ENCODE measurements around the gene EMILIN2. TPM values are rescaled to one million over a fixed set of nuclear protein-coding genes. Genes with fewer than 3 reads are reported as not detected.
"Not testable (repeated sequence)": the region's sequence is repeated elsewhere in the genome, so short reads cannot be mapped to it uniquely, and the experiment has no call there.

EMILIN2 gene
- total and polyA plus RNA-seq, 2 experiments from 2014 or later = 10.6 to 16.8 TPM

DNA sequence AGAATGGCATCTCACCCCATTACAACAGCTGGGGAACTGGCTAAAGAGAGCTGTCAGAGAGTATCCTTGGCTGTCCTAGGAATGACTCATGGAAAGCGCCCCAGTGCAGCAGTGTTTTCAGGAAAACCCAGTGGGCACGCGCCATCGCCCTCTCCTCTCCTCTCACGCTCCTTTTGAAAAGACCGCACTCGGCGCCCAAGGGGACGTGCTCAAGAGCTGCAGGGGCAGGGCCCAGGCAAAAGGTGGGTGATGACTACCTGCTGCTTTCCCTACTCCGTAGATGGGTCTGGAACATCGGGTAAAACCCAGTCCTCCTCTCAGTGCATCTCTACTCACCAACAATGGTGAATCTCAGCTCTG is 68.1 kb downstream of the EMILIN2 start:
- Histone ChIP-seq H3K9me3 (ENCODE audit: low read depth) (no peaks in the 10 kb centered on the region), H3K36me3 (replicated peaks; ENCODE audit: insufficient read depth, low read depth) (no peaks in the 10 kb centered on the region), H3K27me3 (no peaks in the 10 kb centered on the region), H3K27ac (no peak overlapping the region), H4K20me1 (ENCODE audit: insufficient read depth, poor library complexity, severe bottlenecking) (no peaks in the 10 kb centered on the region), H3K9me2 (replicated peaks; ENCODE audit: insufficient read depth) (no peaks in the 10 kb centered on the region), H3K4me3 (no peak overlapping the region), H3K79me2 (no peaks in the 10 kb centered on the region), H3K4me2 (no peak overlapping the region), H3K4me1 (ENCODE audit: insufficient read depth) (peaks cover 6% of the 10 kb centered on the region), H2AFZ (no peak overlapping the region)
- TF ChIP-seq, protein P1, sequence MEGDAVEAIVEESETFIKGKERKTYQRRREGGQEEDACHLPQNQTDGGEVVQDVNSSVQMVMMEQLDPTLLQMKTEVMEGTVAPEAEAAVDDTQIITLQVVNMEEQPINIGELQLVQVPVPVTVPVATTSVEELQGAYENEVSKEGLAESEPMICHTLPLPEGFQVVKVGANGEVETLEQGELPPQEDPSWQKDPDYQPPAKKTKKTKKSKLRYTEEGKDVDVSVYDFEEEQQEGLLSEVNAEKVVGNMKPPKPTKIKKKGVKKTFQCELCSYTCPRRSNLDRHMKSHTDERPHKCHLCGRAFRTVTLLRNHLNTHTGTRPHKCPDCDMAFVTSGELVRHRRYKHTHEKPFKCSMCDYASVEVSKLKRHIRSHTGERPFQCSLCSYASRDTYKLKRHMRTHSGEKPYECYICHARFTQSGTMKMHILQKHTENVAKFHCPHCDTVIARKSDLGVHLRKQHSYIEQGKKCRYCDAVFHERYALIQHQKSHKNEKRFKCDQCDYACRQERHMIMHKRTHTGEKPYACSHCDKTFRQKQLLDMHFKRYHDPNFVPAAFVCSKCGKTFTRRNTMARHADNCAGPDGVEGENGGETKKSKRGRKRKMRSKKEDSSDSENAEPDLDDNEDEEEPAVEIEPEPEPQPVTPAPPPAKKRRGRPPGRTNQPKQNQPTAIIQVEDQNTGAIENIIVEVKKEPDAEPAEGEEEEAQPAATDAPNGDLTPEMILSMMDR (IDR thresholded peaks at IDR 0.05; ENCODE audit: poor library complexity) = no peak
- no peak for TF ChIP-seq EZH2phosphoT487 (IDR thresholded peaks at IDR 0.05; ENCODE audit: low read depth, severe bottlenecking, unreplicated experiment)
- no peak for TF ChIP-seq EZH2 (IDR thresholded peaks at IDR 0.05; ENCODE audit: borderline replicate concordance)
- no peak for DNase-seq (ENCODE audit: low spot score)
- WGBS (ENCODE audit: low lambda C conversion rate, missing lambda C conversion rate) = over 99% methylated on average over 11 of the region's 11 CpGs

GRCh38 chr18:2915486-2915885 is 68.7 kb downstream of the EMILIN2 start:
- not testable (repeated sequence) for H3K9me3 ChIP-seq (ENCODE audit: low read depth); H3K36me3 ChIP-seq (replicated peaks; ENCODE audit: insufficient read depth, low read depth); DNase-seq (ENCODE audit: low spot score); H4K20me1 ChIP-seq (ENCODE audit: insufficient read depth, poor library complexity, severe bottlenecking); H3K27me3 ChIP-seq; H3K4me3 ChIP-seq; H3K4me2 ChIP-seq; H3K9me2 ChIP-seq (replicated peaks; ENCODE audit: insufficient read depth); H3K27ac ChIP-seq; H3K4me1 ChIP-seq (ENCODE audit: insufficient read depth); H3K79me2 ChIP-seq; H2AFZ ChIP-seq
- WGBS (ENCODE audit: low lambda C conversion rate, missing lambda C conversion rate) = 95% methylated on average over 16 of the region's 16 CpGs

- Histone ChIP-seq H3K36me3 (replicated peaks; ENCODE audit: insufficient read depth, low read depth) (peaks cover 3% of the 10 kb centered on the region), H3K27me3 (no peaks in the 10 kb centered on the region), H3K4me1 (ENCODE audit: insufficient read depth) (peaks cover 6% of the 10 kb centered on the region), H3K27ac (no peak overlapping the region), H3K9me3 (ENCODE audit: low read depth) (no peaks in the 10 kb centered on the region), H3K9me2 (replicated peaks; ENCODE audit: insufficient read depth) (no peaks in the 10 kb centered on the region), H3K4me2 (no peak overlapping the region), H4K20me1 (ENCODE audit: insufficient read depth, poor library complexity, severe bottlenecking) (no peaks in the 10 kb centered on the region), H2AFZ (no peak overlapping the region), H3K79me2 (no peaks in the 10 kb centered on the region), H3K4me3 (no peak overlapping the region)
- TF ChIP-seq EZH2 (IDR thresholded peaks at IDR 0.05; ENCODE audit: borderline replicate concordance) (no peak), EZH2phosphoT487 (IDR thresholded peaks at IDR 0.05; ENCODE audit: low read depth, severe bottlenecking, unreplicated experiment) (no peak)
- TF ChIP-seq, protein P1 (IDR thresholded peaks at IDR 0.05; ENCODE audit: poor library complexity) = no peak
- no peak for DNase-seq (ENCODE audit: low spot score)
- 89% methylated on average over 7 of the region's 7 CpGs for WGBS (ENCODE audit: low lambda C conversion rate, missing lambda C conversion rate)
Observed at GRCh38 chr18:2916184-2916583, 69.4 kb downstream of the EMILIN2 start.

DNA sequence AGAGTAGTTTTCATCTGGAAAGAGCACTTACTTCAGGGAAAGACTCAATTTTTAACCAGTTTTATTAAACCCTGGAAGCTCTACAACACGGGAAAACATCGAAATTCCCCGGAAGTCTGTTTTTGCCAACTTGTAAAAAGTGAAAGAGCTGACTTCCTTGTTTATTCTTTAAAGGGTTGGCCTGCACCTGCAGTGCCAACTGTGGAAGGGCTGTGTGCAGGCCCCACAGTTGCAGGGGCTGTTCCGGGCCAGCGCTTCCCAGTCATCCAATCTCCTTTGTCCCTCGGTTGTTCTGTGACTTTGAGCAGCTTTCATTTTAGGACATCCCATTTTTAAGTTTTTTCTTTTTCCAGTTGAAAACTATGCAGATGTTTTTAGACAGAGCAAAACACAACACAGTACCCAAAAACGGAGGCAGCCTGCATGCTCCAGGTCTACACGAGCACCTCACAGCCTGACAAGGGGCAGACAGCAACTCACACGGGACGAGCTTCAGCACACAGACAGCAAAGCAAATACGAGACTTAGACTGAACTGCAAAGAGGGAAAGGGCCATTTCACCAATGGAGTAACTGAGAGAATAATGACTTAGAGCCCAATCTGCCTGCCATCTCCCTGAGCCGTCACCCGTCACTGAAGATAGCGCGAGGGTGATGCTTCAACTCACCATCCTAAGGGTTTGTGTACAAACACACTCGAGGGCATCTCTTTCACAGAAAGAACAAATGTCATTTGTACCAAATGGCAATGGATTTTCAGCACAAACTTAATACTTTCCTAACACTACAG is 70.6 kb downstream of the EMILIN2 start:
- Histone ChIP-seq H3K79me2 (no peaks in the 10 kb centered on the region), H3K27me3 (no peaks in the 10 kb centered on the region), H3K4me3 (no peak overlapping the region), H4K20me1 (ENCODE audit: insufficient read depth, poor library complexity, severe bottlenecking) (no peaks in the 10 kb centered on the region), H3K9me2 (replicated peaks; ENCODE audit: insufficient read depth) (no peaks in the 10 kb centered on the region), H3K4me1 (ENCODE audit: insufficient read depth) (peaks cover 6% of the 10 kb centered on the region), H2AFZ (no peak overlapping the region), H3K36me3 (replicated peaks; ENCODE audit: insufficient read depth, low read depth) (peaks cover 3% of the 10 kb centered on the region), H3K27ac (peak overlapping the region; percentile 16), H3K9me3 (ENCODE audit: low read depth) (no peaks in the 10 kb centered on the region), H3K4me2 (no peak overlapping the region)
- DNase-seq (ENCODE audit: low spot score) = no peak
- no peak for TF ChIP-seq EZH2 (IDR thresholded peaks at IDR 0.05; ENCODE audit: borderline replicate concordance)
- no peak for TF ChIP-seq EZH2phosphoT487 (IDR thresholded peaks at IDR 0.05; ENCODE audit: low read depth, severe bottlenecking, unreplicated experiment)
- TF ChIP-seq, protein P1 (IDR thresholded peaks at IDR 0.05; ENCODE audit: poor library complexity) = no peak
- 84% methylated on average over 16 of the region's 16 CpGs for WGBS (ENCODE audit: low lambda C conversion rate, missing lambda C conversion rate)
